22Rv1 (cell line): ENCODE results near the gene KRTAP5-2.
"Not testable (repeated sequence)": the region's sequence is repeated elsewhere in the genome, so short reads cannot be mapped to it uniquely, and the experiment has no call there.

Experiments
- ZFX ChIP-seq: fragments of 450-650 bp; IDR thresholded peaks from 2 replicates; pipeline ENCODE4 v1.6.1; 2017; ENCODE audit warnings: antibody characterized with exemption, borderline replicate concordance
- TF ChIP-seq, protein P1 (sequence below): fragments of 450-650 bp; IDR thresholded peaks from 2 replicates; pipeline ENCODE4 v1.5.1; 2017; ENCODE audit warnings: mild to moderate bottlenecking

DNA sequence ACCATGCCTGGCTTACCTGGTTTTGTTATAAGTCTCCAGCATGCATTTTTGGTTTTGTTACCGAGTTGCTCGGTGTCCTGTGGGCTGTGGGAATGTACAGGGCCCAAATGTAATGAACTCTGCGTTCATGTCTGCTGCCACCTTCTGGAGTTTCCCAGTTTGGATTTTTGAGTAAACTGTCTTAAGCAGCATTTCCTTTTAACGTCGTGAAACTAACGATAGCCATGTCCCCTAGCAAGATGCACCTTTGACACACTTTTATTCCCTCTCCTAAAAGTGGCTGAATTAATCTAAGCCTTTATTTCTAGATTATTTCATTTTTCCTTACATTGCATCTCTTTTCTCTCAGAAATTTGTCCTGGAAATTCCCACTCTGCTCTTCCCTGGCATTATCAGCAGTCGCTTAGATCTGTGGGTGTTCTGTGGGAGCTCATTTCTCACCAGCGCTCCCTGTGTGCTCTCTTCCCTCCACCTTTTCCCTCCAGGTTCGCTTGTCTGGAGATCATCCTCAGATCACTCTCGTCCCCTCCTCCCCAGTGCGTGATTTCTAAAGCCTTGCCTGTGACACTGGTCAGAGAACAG is 2.0 kb downstream of the KRTAP5-2 start:
- TF ChIP-seq, protein P1, sequence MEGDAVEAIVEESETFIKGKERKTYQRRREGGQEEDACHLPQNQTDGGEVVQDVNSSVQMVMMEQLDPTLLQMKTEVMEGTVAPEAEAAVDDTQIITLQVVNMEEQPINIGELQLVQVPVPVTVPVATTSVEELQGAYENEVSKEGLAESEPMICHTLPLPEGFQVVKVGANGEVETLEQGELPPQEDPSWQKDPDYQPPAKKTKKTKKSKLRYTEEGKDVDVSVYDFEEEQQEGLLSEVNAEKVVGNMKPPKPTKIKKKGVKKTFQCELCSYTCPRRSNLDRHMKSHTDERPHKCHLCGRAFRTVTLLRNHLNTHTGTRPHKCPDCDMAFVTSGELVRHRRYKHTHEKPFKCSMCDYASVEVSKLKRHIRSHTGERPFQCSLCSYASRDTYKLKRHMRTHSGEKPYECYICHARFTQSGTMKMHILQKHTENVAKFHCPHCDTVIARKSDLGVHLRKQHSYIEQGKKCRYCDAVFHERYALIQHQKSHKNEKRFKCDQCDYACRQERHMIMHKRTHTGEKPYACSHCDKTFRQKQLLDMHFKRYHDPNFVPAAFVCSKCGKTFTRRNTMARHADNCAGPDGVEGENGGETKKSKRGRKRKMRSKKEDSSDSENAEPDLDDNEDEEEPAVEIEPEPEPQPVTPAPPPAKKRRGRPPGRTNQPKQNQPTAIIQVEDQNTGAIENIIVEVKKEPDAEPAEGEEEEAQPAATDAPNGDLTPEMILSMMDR = not testable (repeated sequence)
- TF ChIP-seq ZFX = not testable (repeated sequence)
